GM10266 (cell line): ENCODE data around the gene SAPCD1.

Source experiments
- DNase-seq: peaks from one replicate; pipeline ENCODE4 v3.0.0; 2012; ENCODE audit errors: extremely low spot score
- TF ChIP-seq, protein P1 (sequence below): IDR thresholded peaks from 2 replicates; pipeline ENCODE4 v1.5.1; 2012; ENCODE audit warnings: mild to moderate bottlenecking, low read depth; ENCODE audit not compliant: control insufficient read depth, insufficient read depth; ENCODE audit errors: missing control alignments

The SAPCD1 gene

DNA sequence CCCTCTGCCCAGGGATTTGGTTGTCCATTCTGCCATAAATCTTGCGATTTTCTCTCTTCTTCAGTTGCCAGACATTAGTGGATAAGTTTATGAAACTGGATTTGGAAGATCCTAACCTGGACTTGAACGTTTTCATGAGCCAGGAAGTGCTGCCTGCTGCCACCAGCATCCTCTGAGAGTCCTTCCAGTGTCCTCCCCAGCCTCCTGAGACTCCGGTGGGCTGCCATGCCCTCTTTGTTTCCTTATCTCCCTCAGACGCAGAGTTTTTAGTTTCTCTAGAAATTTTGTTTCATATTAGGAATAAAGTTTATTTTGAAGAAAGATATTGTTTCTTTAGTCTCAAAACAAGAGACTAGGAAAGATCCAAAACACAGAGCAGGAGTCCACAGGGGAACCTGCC, at the start of gene SAPCD1:
TSS of gene SAPCD1 (plus strand) at position 301 of the 400 bp plus-strand sequence. CDS start 399 bp downstream, outside the sequence.
- TF ChIP-seq, protein P1, sequence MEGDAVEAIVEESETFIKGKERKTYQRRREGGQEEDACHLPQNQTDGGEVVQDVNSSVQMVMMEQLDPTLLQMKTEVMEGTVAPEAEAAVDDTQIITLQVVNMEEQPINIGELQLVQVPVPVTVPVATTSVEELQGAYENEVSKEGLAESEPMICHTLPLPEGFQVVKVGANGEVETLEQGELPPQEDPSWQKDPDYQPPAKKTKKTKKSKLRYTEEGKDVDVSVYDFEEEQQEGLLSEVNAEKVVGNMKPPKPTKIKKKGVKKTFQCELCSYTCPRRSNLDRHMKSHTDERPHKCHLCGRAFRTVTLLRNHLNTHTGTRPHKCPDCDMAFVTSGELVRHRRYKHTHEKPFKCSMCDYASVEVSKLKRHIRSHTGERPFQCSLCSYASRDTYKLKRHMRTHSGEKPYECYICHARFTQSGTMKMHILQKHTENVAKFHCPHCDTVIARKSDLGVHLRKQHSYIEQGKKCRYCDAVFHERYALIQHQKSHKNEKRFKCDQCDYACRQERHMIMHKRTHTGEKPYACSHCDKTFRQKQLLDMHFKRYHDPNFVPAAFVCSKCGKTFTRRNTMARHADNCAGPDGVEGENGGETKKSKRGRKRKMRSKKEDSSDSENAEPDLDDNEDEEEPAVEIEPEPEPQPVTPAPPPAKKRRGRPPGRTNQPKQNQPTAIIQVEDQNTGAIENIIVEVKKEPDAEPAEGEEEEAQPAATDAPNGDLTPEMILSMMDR: no peak
- no peak for DNase-seq

DNA sequence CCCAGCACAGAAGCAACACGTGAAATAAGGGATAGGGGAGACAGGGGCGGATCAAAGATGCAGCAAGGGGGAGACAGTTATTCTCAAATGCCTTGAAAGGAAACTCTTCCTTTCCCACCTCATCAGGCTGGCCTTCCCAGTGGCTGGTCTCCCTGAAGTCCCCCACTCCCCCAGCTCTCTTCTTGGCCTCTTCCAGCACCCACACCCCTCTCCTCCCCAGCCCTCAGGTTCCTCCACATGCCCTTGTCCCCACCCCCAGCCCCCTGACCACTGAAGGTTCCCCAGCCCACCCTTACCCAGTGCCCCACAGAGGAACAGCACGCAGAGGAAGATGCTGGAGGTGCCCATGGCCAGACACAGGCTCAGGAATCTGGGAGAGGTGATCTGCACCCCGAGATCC, 49.0 kb upstream of the SAPCD1 start:
- TF ChIP-seq, protein P1: no peak
- DNase-seq: no peak

DNA sequence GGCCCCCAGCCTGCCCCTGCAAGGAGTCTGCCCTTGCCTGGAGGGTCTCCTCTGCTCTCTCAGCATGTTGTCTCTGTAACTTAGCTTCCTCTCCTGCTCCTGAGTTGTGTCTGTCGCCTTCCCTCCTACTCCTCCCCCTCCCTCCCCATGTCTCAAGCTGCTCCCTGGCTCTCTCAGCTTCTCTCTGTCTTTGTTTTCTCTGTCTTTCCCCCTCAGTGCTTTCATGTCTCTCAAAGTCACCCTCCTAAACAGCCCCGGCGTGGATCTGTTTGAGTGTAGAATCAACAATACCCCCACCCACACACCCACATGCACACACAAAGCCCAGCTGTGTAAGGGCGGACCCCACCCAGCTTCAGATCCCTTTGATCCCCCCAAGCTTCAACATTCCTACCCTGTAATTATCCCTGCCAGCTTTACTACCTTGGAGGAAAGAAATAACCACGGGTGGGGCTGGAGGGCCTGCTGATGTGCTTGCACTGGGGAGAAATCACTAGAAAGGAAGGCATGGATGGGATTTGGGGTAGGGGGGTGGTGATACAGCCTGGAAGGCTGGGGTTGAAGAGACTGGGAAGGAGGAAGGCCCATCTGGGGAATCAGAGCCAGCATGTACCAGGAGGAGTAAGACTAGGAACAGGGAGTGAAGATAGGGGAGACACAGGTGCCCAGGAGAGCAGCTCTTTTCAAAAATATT, 48.3 kb upstream of the SAPCD1 start:
- TF ChIP-seq, protein P1: no peak
- no peak for DNase-seq

DNA sequence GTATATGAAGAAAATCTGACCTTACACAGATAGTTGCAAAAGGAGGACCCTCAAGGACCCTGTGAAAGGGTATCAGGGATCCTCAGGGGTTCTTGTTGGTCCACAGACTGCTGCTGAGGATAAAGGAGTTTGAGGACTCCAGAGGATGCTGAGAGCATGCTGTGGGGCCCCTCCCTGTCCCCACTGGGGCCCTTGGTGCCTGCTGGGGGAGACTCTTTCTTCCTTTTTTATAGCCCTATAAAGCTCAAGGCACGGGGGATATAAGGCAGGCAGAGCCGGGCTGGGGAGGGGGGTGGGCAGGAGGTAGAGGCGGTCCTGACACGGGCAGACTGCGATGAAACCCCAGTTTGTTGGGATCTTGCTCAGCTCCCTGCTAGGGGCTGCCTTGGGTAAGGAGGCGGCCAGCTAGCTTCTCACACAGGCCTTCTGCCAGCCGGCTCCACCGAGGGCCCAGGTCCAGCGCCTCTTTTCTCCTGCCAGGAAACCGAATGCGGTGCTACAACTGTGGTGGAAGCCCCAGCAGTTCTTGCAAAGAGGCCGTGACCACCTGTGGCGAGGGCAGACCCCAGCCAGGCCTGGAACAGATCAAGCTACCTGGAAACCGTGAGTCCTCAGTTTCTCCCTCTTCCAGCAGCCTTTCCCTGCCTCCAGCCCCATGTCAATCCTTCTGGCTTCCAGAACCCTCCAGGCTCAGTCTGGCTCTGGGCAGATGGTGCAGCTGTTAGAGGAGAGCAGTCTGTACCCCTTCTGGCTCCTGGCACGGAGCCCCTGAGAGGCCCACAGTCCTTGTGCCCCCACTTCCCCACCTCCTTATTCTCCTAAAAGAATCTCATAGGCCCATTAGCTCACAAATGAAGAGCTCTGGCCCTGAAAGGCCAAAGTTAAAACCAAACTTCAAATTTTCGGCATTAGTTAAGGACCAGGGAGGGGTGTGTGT, 47.2 kb upstream of the SAPCD1 start, which contains the start of gene LY6G6D:
TSS of gene LY6G6D (plus strand) at position 327 of the 937 bp plus-strand sequence. CDS start at position 335, 8 bp downstream.
- TF ChIP-seq, protein P1: no peak
- DNase-seq: no peak

DNA sequence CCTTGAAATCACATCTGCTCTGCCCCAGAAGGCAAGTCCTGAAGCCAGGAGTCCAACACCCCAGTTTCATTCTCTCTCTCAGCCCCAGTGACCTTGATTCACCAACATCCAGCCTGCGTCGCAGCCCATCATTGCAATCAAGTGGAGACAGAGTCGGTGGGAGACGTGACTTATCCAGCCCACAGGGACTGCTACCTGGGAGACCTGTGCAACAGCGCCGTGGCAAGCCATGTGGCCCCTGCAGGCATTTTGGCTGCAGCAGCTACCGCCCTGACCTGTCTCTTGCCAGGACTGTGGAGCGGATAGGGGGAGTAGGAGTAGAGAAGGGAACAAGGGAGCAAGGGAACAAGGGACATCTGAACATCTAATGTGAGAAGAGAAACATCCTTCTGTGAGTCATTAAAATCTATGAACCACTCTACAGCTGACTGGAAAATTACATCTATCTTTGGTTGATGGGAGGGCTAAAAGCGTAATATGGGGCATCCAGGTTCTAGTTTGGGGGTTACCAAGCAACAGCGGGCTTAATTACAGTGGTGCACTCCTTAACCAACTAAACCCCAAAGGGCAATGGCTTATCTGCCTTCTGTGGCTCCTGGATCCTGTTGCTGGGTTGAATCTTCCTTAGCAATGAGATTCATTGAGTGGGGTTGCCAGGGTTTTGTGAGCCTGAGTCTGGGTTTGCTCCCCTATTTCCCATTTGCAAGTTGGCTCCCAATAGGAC, 44.8 kb upstream of the SAPCD1 start:
- no peak for DNase-seq
- TF ChIP-seq, protein P1: no peak

DNA sequence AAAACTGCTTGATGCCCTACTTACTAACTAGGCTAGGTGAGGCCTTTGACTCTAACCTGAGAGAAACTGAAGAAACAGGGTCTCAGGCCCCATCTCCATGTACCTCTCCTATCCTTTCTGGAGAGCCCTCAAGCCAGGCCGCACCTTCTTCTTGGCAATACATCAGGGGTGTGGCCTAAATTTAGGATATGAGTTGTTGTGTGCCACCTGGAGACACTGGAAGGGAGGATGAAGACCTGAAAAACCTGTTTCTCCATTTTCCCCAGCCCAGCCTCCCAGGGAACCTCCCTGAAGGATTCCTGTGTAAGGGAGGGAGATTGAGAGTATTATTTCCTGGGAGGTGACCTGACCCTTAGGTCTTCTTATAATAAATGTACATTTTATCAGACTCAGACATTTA, 44.2 kb upstream of the SAPCD1 start:
- DNase-seq: no peak
- TF ChIP-seq, protein P1: no peak
